Suppressor macrophage treated with lipopolysaccharide for 1 hour (primary cell): Measurements from ENCODE around the gene WWC1.
"Not testable (repeated sequence)": the region's sequence is repeated elsewhere in the genome, so short reads cannot be mapped to it uniquely, and the experiment has no call there.

ENCODE experiments used
- DNase-seq, 3 donors: peaks; one replicate each; pipeline ENCODE4 v3.0.0-alpha.2; 2020 to 2022

The WWC1 gene

DNA sequence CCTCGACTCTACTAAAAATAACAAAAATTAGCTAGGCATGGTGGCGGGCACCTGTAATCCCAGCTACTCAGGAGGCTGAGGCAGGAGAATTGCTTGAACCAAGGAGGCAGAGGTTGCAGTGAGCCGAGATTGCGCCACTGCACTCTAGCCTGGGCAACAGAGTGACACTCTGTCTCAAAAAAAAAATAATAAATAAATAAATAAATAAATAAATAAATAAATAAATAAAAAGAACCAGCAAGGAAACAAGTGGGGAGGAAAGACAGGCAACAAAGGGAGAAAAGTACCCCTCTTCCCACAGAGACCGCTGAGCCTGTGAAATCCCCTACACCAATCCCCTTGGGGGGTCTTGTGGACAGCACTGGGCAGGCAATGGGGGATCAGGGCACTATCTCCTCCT lies 4.6 kb upstream of the WWC1 start:
- DNase-seq: not testable (repeated sequence)

DNA sequence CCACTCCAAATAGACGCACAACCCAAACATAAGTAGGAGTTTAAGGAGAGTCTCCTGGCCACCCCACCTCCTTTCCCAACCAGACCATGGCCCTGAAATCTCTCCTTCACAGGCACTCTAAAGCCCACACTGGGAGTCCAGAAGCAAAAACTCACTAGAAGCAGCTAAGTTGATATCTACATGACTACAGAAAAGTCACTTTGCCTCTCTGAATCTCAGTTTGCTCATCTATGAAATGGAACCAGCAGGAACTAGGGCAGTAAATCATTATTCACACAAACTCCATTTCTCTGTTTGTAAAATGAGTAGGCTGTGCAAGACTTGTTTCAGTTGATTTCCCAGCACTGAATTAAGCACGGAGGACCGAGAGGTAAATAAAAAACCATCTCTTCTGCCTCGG lies 4.1 kb upstream of the WWC1 start:
- DNase-seq: no peak

DNA sequence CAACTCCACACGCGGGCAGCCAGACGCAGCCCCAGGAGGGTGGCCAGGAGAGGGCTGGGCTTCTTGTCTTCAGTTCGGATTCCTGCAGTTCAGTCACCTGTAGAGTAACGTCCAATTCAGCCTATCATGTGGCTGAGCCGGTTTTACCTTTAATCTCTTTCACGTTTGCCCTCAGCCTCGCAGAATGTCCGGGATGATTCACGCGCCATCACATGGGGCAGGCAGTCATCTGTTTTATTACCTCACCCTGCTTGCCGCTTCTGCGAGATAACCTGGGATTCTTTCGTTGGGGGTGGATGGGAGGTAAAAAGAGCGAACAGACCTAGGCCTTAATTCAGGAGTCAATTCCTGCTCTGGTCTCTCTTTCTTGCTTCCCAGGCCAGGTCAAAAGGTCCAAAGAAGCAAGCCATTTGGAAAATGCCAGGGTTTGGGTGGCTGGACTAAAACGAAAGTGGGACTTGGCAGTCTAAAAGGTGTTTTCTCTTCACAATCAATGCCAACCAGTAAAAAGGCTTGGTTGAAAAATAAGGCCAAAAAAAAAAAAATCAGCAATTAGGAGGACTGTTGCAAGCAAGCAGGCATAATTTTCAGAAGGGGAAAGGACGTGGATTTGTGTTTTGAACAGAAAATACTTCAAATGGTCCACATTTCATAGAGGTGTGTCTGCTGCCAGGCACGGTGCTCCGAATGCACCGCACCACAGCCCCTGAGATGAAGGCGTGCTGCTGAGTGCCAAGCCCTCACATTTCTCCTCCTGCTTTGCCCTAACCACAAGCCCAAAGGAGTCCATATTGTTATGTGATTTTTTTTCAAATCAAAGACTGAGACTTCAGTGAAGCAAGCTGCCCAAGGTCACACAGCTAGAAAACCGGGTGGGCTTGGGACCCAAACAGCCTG lies 2.8 kb upstream of the WWC1 start:
- DNase-seq: no peak

DNA sequence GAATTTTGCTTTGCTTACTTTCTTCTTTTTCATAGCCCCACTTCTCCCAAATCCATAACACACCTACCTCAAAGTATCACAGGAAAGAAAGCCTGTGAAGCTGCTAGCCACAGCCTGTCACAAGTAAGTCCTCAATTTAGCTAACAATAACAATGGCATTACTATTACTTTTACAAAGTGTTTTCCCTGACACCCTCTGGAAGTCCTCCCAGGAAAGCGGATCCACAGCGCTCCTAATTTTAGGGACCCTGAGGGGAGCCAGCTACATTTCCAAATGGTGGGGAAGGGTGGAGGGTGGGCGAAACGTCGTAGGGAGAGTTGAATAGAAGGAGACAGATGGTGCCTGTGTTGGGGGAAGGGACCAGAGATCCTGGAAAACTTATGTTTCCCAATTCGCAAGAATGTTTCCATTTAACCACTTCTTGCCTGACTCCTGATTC lies 523 bp upstream of the WWC1 start:
- no peak for DNase-seq

DNA sequence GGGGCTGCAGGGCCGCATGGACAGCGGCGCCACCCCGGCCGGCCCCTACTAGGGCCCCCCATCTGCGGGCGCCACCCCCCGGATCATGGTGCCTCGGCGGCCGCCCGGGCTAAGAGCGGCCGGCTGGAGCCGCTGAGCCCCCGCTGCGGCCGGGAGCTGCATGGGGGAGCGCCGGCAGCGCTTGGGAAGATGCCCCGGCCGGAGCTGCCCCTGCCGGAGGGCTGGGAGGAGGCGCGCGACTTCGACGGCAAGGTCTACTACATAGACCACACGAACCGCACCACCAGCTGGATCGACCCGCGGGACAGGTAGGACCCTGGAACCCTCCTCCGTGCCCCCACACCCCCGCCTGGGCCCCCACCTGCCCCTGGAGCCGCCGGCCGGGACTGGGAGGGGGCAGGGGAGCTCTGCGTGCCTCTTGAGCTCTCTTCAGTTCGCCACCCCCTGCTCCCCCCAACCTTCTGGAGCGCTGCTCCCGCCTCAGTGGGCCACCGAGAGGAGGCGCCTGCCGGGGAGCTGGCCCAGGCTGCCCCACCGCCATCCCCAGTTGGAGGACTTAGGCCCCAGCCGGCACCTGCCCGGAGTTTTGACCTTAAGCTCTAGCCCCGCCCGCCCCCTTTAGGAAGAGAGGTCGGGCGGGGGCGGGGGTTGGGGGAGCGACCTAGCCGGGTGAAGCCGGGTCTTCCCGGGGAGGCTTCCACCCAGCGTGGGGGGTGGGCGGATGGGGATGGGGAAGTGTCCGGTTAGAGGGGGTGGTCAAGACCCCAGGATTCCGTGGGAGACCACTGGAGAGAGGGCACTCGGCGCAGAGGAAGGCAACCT lies 730 bp downstream of the WWC1 start:
- peak in 1 of 3 donors; percentile 13 for DNase-seq

DNA sequence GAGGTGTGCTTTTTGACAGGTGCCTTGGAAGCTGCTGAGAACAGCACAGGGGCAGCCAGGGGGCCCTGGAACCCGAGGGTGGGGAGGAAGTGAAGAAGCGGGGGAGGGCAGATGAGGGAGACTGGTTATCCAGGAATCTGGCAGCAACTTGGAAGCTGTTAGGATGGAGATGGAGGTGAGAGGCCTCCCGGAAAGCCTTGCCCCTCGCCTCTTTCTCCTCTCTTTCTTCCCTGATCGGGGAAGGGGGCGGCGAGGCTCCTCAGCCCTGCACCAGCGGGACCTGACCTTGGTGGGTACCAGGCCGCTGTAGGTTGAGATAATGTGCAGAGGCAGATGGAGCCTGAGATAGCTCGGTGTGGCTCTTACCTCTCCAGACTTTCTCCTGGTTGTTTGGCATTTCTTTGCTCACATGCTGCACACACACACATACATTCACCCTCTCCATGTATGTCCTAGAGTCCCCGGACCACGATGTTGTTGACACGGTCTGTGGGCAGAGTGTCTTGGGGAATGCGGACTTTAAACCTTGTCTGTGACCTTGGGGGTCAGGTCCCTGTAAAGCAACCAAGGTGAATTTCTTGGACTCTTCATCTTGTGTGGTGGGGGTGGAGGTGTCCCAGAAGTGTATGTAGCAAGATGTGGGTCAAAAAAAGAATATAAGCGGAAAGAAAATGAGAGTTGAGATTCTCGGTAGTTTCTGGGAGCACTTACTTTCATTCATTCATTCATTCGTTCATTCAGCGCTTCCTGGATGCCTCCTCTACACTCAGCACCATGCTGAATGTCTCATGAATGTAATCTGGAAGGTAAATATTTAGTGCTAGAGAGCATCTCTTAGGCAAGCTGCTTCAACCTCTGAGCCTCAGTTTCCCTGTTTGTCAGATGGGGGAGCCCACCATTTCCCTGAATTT lies 1.6 kb downstream of the WWC1 start:
- DNase-seq: no peak

DNA sequence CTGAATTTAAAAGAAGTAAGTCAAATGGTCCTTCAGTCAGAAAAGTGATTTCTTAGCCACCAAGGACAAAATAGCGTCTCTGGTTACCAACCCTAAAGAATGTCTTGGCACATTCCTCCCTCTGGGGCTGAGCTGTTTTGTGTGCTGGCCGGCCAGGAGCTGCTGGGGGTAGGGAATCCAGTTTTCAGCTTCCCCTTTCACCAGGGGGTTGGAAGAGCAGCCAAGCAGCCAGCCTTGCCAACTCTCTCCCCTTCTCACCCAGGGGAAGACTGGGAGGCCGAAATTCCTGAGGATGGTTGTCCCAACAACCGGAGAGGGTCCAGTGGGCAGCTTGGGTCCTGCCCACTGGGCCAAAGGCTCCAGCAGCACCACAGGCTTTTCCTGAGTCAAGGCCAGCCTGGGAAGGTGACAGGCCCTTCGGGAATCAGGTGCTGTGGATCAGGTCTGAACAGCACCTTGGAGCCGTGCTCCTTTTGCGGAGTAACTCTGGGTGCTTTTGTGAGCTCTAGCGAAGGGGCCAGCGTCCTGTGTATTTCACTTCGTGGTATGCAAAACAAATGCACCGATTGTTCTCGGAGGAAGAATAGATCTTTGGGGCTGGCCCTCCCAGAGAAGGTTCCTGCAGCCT lies 4.2 kb downstream of the WWC1 start:
- no peak for DNase-seq

DNA sequence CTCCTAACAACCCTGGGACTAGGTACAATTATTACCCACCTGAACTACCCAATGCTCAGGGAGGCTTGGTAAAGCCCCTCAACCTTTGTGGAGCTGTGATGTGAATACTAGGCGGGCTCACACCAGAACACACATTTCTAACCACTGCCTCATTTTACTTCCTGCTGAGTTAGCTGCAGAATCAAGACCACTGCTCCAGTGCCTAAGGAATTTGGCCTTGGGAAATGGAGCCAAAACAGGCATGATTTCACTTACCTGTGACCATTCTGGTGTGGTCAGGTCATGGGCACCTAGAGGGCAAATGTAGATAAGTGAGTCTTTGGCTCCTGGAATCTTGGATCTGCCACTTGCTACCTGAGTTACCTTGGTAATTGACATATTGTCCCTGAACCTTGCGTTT lies 5.2 kb downstream of the WWC1 start:
- DNase-seq: no peak

DNA sequence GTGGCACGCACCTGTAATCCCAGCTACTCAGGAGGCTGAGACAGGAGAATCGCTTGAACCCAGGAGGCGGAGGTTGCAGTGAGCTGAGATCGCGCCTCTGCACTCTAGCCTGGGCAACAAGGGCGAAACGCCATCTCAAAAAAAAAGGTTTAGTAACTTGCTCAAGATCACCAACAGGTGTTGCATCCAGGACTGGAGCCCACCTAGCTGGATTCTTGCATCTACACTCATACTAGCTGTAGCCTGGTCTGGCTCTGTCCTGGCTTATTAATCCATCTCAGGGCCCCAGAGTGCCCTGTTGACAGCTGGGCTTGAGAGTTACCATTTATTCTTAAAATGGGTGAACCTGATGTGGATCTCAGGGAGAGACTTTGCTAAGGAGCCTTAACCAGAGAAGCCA lies 7.5 kb downstream of the WWC1 start:
- DNase-seq: no peak

DNA sequence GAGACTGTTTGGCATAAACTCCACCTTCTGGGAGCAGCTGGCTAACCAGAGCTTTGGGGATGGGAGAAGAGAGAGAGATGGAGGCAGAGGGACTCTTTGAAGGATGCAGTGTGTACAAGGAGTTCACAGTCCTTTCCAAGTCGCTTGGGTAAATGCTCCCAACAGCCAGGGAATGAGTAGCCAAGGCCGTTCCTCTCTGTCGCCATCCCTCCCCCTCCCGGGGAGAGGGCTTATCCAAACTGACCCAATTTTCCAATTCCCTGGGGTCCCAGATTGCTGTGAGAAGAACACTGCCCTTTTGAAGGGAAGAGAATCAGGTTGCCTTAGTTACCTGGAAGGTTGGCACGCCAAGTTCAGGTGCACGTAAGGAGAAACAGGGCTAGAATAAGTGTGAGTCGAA lies 7.9 kb downstream of the WWC1 start:
- no peak for DNase-seq

DNA sequence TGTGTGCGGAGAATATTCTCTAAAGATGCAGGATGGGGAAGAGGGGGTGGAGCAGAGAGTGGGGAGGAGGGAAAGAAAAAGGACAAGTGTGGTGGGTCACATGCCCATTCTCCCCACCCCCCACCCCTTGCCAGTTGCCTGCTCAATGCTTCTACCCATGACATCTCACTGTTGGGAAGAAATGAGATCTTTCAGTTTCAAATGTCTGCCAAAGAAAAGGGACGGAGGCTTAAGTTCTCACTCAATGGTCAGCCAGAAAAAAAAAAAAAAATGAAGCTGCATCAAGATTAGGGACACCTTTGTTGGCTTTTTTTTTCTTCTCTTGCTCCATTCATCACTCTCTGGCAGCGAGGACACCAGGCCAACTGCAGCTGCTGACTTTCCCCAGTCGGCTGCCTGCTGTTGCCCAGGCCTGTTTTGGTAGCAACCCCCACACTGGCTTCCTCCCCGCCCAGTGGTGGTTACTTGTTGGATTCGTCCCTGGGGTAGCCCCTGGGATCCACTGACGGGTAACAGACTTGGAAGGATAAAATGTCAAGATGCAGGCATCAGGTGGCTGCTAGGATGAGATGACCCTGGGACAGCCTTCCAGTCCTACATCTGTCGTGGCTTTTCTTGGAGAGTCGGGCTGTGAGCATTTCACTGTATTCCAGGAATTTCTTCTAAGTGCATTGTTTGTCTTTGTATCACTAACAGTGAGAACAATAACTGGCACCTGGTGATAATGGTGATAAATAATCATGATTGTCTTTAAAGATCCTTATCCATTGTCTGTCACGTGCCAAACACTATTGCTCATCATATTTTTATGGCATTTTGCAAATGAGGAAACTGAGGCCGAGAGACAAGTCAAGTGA lies 9.1 kb downstream of the WWC1 start:
- DNase-seq: no peak

DNA sequence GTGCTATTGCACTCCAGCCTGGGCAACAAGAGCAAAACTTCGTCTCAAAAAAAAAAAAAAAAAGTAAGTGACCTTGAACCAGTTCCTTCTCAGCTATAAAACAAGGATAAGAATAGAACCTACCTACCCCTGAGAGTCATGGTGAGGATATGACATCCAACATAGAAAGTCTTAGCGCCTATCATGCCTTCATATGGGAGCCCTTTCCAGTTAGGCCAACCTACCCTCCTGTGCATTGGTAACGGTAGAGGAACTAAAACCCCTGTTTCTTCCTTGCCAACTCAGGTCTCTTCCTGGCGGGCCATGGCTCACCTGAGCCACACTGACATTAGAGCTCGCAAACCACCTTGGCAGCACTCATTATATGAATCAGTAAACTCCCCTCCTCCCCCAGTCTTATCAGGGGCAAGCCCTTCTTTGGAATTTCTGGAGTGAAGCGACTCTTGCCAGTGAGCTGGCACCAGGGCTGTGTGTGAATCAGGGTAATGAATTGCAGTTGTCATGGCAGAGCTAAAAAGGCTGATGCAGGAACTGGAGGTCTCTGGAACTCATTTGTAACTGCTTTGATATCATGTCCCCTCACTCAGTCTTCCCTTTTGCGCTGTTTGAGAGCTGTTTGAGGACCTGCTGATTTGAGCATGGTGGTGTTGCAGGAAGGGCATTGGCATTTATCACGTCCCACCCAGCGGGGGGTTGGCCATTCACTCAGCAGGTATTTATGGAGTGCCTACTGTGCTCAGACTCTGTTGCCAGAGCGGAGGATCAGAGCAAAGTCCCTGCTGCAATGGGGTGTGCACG lies 10.3 kb downstream of the WWC1 start:
- no peak for DNase-seq

DNA sequence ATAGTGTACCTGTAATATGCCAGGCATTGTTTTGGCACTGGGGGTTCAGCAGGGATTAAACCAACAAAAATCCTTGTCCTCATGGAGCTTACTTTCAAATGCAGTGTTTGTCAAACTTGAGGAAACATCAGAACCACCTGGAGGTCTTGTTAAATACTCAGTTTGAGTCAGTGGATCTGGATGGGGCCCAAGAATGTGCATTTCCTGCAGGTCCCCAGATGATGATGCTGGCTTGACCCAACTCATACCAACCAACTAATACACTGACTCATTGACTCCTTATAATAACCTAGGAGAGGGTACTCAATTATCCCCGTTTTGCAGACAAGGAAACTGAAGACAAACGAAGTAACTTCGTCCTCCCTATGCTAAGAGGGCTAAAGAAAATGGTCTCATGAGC lies 11.3 kb downstream of the WWC1 start:
- DNase-seq: no peak

DNA sequence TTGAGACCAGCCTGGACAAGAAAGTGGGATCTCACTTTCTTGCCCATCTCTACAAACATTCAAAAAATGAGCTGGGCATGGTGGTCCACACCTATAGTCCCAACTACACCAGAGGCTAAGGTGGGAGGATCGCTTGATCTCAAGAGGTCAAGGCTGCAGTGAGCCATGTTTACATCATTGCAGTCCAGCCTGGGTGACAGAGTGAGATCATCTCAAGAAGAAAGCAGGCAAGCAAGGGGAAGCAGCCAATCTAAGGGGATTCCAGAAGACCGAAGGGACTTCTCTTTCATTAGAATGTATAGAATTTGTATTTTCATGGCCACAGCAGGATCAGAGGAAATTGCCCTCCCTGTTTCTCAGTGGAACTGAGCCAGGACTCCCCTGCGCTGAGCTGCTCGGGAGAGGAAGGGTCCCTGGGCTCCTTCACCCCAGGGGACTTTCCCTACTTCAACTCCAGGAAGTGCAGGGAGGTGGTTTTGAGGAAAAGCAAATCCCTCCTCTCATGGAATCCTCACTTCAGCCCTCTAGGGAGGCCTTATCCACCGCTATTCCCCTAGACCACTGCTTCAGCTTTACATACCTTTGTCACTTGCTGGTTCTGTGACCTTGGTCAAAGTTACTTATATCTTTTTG lies 12.1 kb downstream of the WWC1 start:
- peak; percentile 26 to 46 (median 34) for DNase-seq

DNA sequence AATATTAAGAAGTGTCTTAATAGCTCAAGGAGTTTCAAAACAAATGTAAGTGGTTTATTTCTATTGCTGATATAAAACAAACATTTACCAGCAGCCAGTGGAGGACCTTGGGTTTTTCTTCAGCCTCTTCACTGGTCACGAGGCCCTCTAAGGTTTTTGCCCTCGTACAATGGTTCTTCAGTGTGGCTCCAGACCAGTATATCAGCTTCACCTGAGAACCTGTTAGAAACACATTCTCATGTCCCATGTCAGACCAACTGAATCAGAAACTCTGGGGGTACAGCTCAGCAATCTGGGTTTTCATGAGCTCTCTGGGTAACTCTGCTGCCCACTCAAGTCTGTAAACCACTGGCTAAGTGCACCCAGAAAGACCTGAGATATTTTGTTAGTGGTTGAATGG lies 12.9 kb downstream of the WWC1 start:
- no peak for DNase-seq

DNA sequence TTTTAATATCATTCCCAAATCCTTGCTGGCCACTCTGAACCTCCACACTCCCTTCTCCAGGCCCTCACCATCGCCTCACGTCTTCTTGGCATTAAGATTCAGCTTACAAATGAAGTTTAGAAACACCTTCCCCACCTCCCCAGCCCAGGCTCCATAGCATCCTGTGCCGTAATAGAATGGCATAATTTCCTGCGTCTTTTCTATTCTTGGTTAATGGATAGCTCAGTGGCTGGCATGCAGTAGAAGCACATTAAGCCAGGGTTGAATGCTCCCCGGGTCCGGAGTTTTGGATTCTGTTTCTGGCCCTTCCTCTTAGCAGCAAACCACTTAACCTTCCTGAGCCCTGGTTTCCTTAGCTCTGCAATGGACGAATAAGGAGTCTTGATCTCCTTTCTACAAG lies 13.8 kb downstream of the WWC1 start:
- no peak for DNase-seq

DNA sequence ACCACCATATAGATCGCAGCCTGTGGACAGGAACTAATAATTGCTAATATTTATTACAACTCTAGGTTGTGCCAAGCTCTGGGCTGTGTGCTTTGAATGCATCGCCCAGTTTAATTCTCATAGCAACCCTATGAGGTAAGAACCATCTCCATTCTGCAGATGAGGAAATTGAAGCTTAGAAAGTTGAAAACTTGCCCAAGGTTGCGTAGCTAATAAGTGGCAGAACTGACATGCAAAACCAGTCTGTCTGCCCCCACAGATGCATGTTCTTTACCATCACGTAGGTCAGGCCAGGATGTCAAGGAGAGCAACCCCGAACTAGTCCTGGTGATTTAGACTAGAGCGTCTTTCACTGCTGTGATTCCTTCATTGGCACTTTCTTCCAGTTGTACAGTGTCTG lies 15.6 kb downstream of the WWC1 start:
- no peak for DNase-seq

DNA sequence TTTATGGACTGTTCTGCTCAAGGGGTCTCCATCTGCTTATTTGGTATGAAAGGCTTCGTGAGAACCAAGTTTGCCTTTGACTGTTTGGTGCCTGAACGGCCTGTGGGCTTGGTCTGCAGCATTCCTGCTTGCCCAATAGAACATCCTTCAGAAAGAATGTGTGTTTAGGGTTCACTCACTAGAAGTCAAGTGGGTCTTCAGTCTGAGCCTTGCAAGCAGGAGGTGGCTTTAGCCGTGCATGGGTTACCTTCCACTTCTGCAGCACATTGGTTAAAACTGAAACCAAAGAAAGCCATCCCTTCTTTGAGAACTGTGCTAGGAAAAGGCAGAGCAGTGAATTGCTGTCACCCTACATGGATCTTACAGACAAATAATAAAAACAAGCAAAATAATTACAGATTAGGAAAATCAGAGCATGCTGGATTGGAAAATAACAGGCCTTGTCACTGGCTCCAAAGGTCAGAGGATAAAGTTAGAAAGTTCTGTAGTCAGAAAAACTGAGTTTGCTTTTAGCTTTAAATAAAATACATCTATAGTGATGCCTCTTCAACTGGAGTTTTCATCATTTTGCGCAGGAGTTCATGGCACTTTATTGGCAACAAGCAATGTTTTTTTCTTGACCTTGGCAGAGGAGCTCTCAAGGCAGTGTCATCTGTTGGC lies 16.6 kb downstream of the WWC1 start:
- no peak for DNase-seq

DNA sequence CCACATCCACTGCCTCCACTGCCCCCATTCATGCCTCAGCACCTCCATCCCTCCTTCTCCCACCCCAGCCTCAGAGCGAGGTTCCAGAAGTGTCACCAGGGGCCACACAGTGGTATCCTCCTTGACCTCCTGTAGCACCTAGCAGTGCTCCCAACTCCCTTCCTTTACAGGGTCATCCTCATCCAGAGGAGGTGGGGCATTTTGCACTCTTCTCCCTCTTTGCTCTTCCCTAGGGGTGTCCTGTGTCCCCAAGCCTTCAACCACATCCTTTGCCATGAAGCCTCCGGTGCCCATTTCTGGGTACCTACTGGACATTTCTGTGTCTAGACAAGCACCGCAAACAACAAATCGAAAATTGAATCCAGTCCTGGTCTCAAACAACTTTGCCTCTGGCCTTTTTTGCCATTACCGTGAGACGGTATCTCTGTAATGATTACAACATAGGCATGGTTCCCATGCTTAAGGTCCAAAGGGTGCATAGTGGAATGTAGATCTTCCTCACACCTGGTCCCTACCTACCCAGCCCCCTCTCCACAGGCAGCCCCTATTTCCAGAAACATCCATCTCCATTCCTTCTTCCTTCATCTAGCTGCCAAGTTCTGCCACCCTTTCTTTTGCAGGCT lies 17.6 kb downstream of the WWC1 start:
- DNase-seq: no peak
